HG03103 (cell line): Measurements from ENCODE around the gene CSRP3.

Source experiments
- ATAC-seq: cut with Tn5 transposase; IDR thresholded peaks from one replicate; pipeline ENCODE4 v1.9.1; 2021; ENCODE audit warnings: low read depth; ENCODE audit not compliant: unreplicated experiment

The CSRP3 gene

GRCh38 chr11:19226378-19227195 is 24.8 kb upstream of the CSRP3 start:
- ATAC-seq: no peak

- no peak for ATAC-seq
Measured at GRCh38 chr11:19225581-19225980, 23.8 kb upstream of the CSRP3 start.

- no peak for ATAC-seq
Measured at GRCh38 chr11:19225123-19225522, 23.3 kb upstream of the CSRP3 start.

- ATAC-seq: no peak
Measured at GRCh38 chr11:19220903-19221724, 19.3 kb upstream of the CSRP3 start.

GRCh38 chr11:19218786-19219460 is 17.1 kb upstream of the CSRP3 start:
- no peak for ATAC-seq

- no peak for ATAC-seq
Measured at GRCh38 chr11:19218216-19218615, 16.4 kb upstream of the CSRP3 start.

GRCh38 chr11:19216709-19217374 is 15.1 kb upstream of the CSRP3 start:
- ATAC-seq: no peak

GRCh38 chr11:19216021-19216420 is 14.2 kb upstream of the CSRP3 start:
- no peak for ATAC-seq

- ATAC-seq: no peak
Measured at GRCh38 chr11:19209617-19210370, 8.0 kb upstream of the CSRP3 start.

- ATAC-seq: no peak
Measured at GRCh38 chr11:19208959-19209546, 7.3 kb upstream of the CSRP3 start.

- no peak for ATAC-seq
Measured at GRCh38 chr11:19208181-19208580, 6.4 kb upstream of the CSRP3 start.

GRCh38 chr11:19204836-19205235 is 3.1 kb upstream of the CSRP3 start:
- ATAC-seq: no peak

- no peak for ATAC-seq
Measured at GRCh38 chr11:19200410-19201201, 1.2 kb downstream of the CSRP3 start.

GRCh38 chr11:19199771-19200170 is 2.0 kb downstream of the CSRP3 start:
- ATAC-seq: no peak

GRCh38 chr11:19199048-19199447 is 2.7 kb downstream of the CSRP3 start:
- no peak for ATAC-seq

GRCh38 chr11:19196432-19196831 is 5.4 kb downstream of the CSRP3 start:
- no peak for ATAC-seq

GRCh38 chr11:19194620-19195308 is 7.0 kb downstream of the CSRP3 start:
- no peak for ATAC-seq

- no peak for ATAC-seq
Measured at GRCh38 chr11:19193916-19194315, 7.9 kb downstream of the CSRP3 start.
